Uterus (tissue), 4 donors: ENCODE data around the gene GNS. TPM values are rescaled to one million over a fixed set of nuclear protein-coding genes. Genes with fewer than 3 reads are reported as not detected.

Experiments
- DNase-seq, 2 donors: peaks; one replicate each; pipeline ENCODE4 v3.0.0-alpha.2; 2019 to 2020
- H3K27ac ChIP-seq, 2 donors: fragments of 200-600 bp; sonication (generic); 1 replicate in 1 of 2; 2 replicates in 1 of 2; pipeline ENCODE4 v1.5.1; 2016 to 2018
- H3K27me3 ChIP-seq, 2 donors: fragments of 200-600 bp; sonication (generic); one replicate each; pipeline ENCODE4 v1.5.1; 2018 to 2019; ENCODE audit warnings: control low read depth in 1 of 2
- H3K36me3 ChIP-seq, 2 donors: fragments of 200-600 bp; sonication (generic); one replicate each; pipeline ENCODE4 v1.5.1; 2019; ENCODE audit warnings: control low read depth in 1 of 2
- H3K4me1 ChIP-seq, 2 donors: fragments of 200-600 bp; sonication (generic); one replicate each; pipeline ENCODE4 v1.5.1; 2018 to 2019; ENCODE audit warnings: control low read depth in 1 of 2
- H3K4me3 ChIP-seq, 2 donors: fragments of 200-600 bp; sonication (generic); 1 replicate in 1 of 2; 2 replicates in 1 of 2; pipeline ENCODE4 v1.5.1; 2018 to 2019; ENCODE audit warnings: mild to moderate bottlenecking in 1 of 2
- H3K9me3 ChIP-seq, 2 donors: fragments of 200-600 bp; sonication (generic); one replicate each; pipeline ENCODE4 v1.5.1; 2019; ENCODE audit warnings: control low read depth in 1 of 2
- POLR2A ChIP-seq, 2 donors: fragments of 450-650 bp; IDR thresholded peaks; one replicate each; pipeline ENCODE4 v1.6.1; 2016; ENCODE audit warnings: antibody characterized with exemption in 2 of 2, mild to moderate bottlenecking in 1 of 2, moderate library complexity in 1 of 2
- intact Hi-C: fragments of 100-400 bp; cut with DNase I; formaldehyde crosslinking; loops from one replicate; pipeline ENCODE4 v1.15.1; 2023; ENCODE audit warnings: low total_unique reads
- total RNA-seq, 4 donors: library from RNA; depleted of rRNA in 3 of 4; stranded (reverse); fragments of >200 nt in 3 of 4; gene quantifications; one replicate each; pipeline versions ENCODE4 v1.1.0 to v1.2.4, GENCODE V29; 2014 to 2023
- TF ChIP-seq, protein P1 (sequence below), 4 experiments: fragments of 200-600 bp in 2 of 4; fragments of 450-650 bp in 2 of 4; sonication (generic) in 2 of 4; IDR thresholded peaks; one replicate each; pipeline ENCODE4 v1.5.1; 2016 to 2019; ENCODE audit warnings: antibody characterized with exemption in 4 of 4, mild to moderate bottlenecking in 2 of 4, moderate library complexity in 1 of 4
- donor health status: DM: yes; HTN: yes; CAD: no.

GNS gene
- total RNA-seq, 4 donors from 2014 or later, result 71.5 to 148 (median 116) TPM

DNA sequence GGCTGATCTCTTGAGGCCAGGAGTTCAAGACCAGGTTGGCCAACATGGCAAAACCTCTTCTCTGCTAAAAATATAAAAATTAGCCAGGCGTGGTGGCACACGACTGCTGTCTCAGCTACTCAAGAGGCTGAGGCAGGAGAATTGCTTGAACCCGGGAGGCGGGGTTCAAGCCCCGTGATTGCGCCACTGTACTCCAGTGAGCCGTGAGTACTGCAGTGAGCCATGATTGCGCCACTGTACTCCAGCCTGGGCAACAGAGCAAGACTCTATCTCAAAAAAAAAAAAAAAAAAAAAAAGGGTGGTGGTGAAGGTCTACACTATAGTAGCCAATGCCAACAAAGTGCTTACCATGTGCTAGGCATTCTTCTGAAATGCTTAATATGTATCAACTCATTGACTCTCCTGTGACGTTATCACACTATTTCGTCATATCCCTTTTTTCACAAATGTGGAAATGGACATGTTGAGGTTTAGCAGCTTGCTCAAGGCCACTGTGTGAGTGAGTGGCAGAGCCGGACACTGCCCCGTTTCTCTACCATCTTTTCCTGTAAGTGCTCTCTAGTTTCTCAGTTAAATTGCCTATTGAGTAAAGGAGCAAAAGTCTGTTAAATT is 59.6 kb downstream of the GNS start:
- Histone ChIP-seq H3K4me3 (no peak overlapping the region), H3K27ac (no peak overlapping the region), H3K4me1 (peaks cover 0 to 6% of the 10 kb centered on the region in 2 donors), H3K9me3 (no peaks in the 10 kb centered on the region), H3K36me3 (no peaks in the 10 kb centered on the region), H3K27me3 (no peaks in the 10 kb centered on the region)
- no peak for TF ChIP-seq POLR2A (IDR thresholded peaks at IDR 0.05)
- TF ChIP-seq, protein P1, sequence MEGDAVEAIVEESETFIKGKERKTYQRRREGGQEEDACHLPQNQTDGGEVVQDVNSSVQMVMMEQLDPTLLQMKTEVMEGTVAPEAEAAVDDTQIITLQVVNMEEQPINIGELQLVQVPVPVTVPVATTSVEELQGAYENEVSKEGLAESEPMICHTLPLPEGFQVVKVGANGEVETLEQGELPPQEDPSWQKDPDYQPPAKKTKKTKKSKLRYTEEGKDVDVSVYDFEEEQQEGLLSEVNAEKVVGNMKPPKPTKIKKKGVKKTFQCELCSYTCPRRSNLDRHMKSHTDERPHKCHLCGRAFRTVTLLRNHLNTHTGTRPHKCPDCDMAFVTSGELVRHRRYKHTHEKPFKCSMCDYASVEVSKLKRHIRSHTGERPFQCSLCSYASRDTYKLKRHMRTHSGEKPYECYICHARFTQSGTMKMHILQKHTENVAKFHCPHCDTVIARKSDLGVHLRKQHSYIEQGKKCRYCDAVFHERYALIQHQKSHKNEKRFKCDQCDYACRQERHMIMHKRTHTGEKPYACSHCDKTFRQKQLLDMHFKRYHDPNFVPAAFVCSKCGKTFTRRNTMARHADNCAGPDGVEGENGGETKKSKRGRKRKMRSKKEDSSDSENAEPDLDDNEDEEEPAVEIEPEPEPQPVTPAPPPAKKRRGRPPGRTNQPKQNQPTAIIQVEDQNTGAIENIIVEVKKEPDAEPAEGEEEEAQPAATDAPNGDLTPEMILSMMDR (IDR thresholded peaks at IDR 0.05), result no peak
- intact Hi-C loops, result loop anchor here (5.0 to 10.0 kb wide), 2 partner anchors 95 to 152 kb away; no protein-coding TSS in a partner anchor
- DNase-seq, result no peak

GRCh38 chr12:64696080-64696741 is 63.0 kb downstream of the GNS start:
- TF ChIP-seq, protein P1 (IDR thresholded peaks at IDR 0.05), result peak; percentile 31 to 62 (median 50)
- peak in 1 of 2 donors; percentile 13 for TF ChIP-seq POLR2A (IDR thresholded peaks at IDR 0.05)
- no peak for DNase-seq
- Histone ChIP-seq H3K4me3 (no peak overlapping the region), H3K9me3 (no peaks in the 10 kb centered on the region), H3K36me3 (no peaks in the 10 kb centered on the region), H3K27me3 (no peaks in the 10 kb centered on the region), H3K27ac (peak overlapping the region; percentile 39 to 40), H3K4me1 (peaks cover 0 to 6% of the 10 kb centered on the region in 2 donors)
- intact Hi-C loops, result loop anchor here (5.0 to 10.0 kb wide), 2 partner anchors 91 to 149 kb away; no protein-coding TSS in a partner anchor

GRCh38 chr12:64695550-64695949 is 63.7 kb downstream of the GNS start:
- no peak for TF ChIP-seq POLR2A (IDR thresholded peaks at IDR 0.05)
- TF ChIP-seq, protein P1 (IDR thresholded peaks at IDR 0.05), result no peak
- Histone ChIP-seq H3K9me3 (no peaks in the 10 kb centered on the region), H3K4me3 (no peak overlapping the region), H3K36me3 (no peaks in the 10 kb centered on the region), H3K4me1 (peaks cover 0 to 6% of the 10 kb centered on the region in 2 donors), H3K27ac (peak overlapping the region; percentile 25 to 40), H3K27me3 (no peaks in the 10 kb centered on the region)
- DNase-seq, result no peak
- intact Hi-C loops, result loop anchor here (5.0 to 10.0 kb wide), 2 partner anchors 91 to 148 kb away; no protein-coding TSS in a partner anchor

DNA sequence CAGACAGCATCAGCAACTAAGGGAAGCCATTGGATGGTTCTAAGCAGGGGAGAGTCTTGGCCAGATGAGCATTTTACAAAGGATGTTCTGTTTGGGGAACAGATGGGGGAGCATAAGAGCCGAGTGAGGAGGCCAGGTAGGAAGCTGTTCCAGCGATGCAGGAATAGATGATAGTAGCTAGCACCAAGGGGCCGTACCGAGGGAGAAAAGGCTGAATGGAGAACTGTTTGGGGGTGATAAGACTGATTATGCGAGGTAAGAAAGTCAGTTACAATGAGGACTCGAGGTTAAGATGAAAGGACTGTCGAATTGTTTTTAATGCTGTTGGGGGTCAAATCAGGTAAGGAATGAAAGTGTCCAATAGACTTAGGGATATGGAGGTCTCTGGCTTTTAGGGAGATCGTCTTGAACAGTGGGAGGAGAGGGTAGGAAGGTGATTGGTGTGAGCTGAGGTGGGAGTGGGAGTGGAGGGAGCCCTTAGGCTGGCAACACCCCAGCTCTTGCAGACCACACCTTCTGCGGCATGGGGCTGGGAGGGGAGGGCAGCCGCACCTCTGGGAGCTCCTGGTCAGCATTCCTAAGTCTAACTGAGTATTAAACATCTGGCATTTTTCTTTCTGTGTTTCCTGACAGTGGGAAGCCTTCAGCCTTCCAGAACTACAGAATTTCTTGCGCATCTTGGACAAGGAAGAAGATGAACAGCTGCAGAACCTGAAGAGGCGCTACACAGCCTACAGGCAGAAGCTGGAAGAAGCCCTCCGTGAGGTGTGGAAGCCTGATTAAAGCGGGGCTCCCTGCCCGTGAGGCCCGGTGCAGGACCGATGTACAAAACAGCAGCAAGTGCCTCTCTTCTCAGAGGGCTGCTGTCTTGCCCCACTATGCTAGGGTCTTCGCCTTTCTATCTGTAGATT is 64.8 kb downstream of the GNS start:
- TF ChIP-seq, protein P1 (IDR thresholded peaks at IDR 0.05), result peak in 1 of 4 experiments; percentile 33
- TF ChIP-seq POLR2A (IDR thresholded peaks at IDR 0.05), result no peak

More for the DNA sequence above, 64.8 kb downstream of the GNS start:
- no peak overlapping the region for H3K4me3 ChIP-seq
- H3K27ac ChIP-seq, result peak overlapping the region; percentile 28 to 40
- H3K27me3 ChIP-seq, result no peaks in the 10 kb centered on the region
- H3K9me3 ChIP-seq, result no peaks in the 10 kb centered on the region
- peaks cover 0 to 6% of the 10 kb centered on the region in 2 donors for H3K4me1 ChIP-seq
- peak in 1 of 2 donors; percentile 25 for DNase-seq
- intact Hi-C loops, result loop anchor here (5.0 to 10.0 kb wide), 2 partner anchors 90 to 147 kb away; no protein-coding TSS in a partner anchor
- H3K36me3 ChIP-seq, result no peaks in the 10 kb centered on the region
